Stomach (tissue), 4 donors: ENCODE measurements around the gene AARS1.
"Not testable (repeated sequence)": the region's sequence is repeated elsewhere in the genome, so short reads cannot be mapped to it uniquely, and the experiment has no call there.

ENCODE experiments used
- EP300 ChIP-seq: sonication (generic); formaldehyde crosslinking; IDR thresholded peaks from one replicate; pipeline ENCODE4 v1.6.1; 2017; ENCODE audit warnings: antibody characterized with exemption
- POLR2AphosphoS5 ChIP-seq, 3 donors: sonication (generic); formaldehyde crosslinking; IDR thresholded peaks; one replicate each; pipeline ENCODE4 v1.6.1; 2016; ENCODE audit warnings: antibody characterized with exemption in 3 of 3
- TF ChIP-seq, protein P1 (sequence below), 7 experiments: fragments of 450-650 bp in 4 of 7; fragments of 200-600 bp in 3 of 7; sonication (generic) in 3 of 7; IDR thresholded peaks; one replicate each; pipeline ENCODE4 v1.5.1; 2016 to 2019; ENCODE audit warnings: antibody characterized with exemption in 7 of 7, control low read depth in 2 of 7, mild to moderate bottlenecking in 1 of 7

DNA sequence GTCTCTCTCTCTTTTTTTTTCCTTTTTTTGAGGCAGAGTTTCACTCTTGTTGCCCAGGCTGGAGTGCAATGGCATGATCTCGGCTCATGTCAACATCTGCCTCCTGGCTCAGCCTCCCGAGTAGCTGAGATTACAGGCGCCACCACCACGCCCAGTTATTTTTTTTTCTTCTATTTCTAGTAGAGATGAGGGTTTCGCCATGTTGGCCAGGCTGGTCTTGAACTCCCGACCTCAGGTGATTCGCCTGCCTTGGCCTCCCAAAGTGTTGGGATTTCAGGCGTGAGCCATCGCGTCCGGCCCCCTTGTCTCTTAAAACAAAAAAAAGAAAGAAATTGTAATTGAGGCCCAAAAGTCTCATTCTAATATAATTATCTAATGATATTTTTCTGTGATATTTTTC, 2.8 kb upstream of the AARS1 start:
- TF ChIP-seq, protein P1, sequence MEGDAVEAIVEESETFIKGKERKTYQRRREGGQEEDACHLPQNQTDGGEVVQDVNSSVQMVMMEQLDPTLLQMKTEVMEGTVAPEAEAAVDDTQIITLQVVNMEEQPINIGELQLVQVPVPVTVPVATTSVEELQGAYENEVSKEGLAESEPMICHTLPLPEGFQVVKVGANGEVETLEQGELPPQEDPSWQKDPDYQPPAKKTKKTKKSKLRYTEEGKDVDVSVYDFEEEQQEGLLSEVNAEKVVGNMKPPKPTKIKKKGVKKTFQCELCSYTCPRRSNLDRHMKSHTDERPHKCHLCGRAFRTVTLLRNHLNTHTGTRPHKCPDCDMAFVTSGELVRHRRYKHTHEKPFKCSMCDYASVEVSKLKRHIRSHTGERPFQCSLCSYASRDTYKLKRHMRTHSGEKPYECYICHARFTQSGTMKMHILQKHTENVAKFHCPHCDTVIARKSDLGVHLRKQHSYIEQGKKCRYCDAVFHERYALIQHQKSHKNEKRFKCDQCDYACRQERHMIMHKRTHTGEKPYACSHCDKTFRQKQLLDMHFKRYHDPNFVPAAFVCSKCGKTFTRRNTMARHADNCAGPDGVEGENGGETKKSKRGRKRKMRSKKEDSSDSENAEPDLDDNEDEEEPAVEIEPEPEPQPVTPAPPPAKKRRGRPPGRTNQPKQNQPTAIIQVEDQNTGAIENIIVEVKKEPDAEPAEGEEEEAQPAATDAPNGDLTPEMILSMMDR (IDR thresholded peaks at IDR 0.05) = not testable (repeated sequence)
- TF ChIP-seq POLR2AphosphoS5 (IDR thresholded peaks at IDR 0.05); EP300: not testable (repeated sequence)
